ENCODE data around the gene LIN7B.

The LIN7B gene

DNA sequence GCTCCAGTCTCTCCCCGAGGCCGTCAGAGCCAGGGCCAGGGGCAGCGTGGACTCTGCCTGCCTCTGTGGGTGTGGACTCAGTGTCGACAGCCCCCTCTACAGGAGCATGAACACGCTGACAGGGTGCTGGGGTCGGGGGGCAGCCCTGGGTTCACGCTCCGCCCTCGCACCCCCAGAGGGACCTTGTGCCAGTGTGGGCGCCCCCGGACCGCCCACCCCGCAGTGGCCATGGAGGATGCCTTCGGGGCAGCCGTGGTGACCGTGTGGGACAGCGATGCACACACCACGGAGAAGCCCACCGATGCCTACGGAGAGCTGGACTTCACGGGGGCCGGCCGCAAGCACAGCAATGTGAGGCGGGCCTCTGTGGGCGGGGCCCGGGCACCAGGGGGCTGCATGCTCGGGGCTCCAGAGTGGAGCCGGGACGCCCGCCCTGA, 51.7 kb downstream of the LIN7B start:
- DNase-seq (ENCODE audit: low spot score) = no peak

DNA sequence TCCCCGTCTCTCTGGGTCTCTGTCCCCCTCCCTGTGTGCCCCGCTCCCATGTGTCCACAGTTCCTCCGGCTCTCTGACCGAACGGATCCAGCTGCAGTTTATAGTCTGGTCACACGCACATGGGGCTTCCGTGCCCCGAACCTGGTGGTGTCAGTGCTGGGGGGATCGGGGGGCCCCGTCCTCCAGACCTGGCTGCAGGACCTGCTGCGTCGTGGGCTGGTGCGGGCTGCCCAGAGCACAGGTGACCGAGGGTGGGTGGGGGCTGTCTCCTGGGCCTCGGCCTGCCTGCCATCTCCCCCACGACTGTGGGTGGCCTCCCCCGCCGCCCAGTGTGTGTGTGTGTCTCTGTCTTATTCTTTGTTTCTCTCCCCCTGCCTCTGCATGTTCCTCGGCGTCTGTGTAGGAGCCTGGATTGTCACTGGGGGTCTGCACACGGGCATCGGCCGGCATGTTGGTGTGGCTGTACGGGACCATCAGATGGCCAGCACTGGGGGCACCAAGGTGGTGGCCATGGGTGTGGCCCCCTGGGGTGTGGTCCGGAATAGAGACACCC, 53.8 kb downstream of the LIN7B start:
- no peak for DNase-seq (ENCODE audit: low spot score)

Measured in HuH-7 (cell line).